GM19328 (cell line): ENCODE data around the gene RBFOX1.

Experiments used
- ATAC-seq: cut with Tn5 transposase; IDR thresholded peaks from one replicate; pipeline ENCODE4 v1.9.1; 2021; ENCODE audit warnings: mild to moderate bottlenecking, moderate library complexity; ENCODE audit not compliant: unreplicated experiment

RBFOX1 gene

DNA sequence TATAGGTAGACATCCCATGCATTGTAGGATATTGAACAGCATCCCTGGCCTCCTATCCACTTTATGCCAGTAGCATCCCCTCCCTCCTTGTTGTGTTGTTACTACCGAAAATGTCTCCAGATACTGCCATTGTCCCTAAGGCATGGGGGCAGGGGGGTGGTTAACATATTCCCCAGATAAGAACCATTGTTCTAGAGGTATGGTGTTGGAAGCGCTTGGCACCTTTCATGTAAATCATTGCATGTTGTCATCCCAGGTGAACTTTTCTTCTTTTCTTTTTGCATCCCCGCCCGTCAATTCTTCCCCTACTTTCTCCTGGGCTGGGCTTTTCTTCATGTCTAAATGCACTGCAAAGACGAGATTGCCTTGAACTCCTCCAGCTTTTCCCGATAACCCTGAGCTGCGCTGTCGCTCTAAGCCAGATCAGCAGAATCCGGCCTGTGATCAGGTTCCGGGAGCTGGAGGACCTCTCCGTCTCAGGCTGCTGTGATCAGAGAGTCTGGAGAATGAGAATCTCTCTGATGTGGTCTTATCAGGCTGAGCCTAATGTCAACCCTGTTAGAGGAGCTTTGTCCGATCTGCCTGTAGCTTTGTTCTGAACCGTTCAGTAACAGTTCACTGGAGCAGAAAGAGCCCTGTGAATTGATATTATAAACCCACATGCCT, 76.2 kb downstream of the RBFOX1 start:
- ATAC-seq = no peak

DNA sequence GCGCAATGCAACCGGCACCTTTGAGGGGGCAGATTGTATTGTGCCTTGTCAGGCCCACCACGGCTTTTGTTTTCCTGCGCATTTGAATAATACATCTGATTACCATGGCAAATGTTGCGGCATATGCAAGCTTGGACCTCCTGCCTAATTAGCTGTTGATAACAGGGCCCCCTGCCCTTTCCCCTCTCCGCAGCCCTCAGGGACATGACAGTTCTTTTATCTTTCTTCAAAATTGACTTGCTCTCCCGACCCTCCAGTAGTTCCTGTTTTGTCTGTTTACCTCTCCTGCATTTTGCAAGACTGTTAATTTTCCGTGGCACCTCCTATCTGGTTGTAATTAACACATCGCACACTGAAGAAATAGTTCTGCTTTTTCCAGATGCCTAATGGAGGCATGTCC, 86.8 kb downstream of the RBFOX1 start:
- ATAC-seq = no peak

DNA sequence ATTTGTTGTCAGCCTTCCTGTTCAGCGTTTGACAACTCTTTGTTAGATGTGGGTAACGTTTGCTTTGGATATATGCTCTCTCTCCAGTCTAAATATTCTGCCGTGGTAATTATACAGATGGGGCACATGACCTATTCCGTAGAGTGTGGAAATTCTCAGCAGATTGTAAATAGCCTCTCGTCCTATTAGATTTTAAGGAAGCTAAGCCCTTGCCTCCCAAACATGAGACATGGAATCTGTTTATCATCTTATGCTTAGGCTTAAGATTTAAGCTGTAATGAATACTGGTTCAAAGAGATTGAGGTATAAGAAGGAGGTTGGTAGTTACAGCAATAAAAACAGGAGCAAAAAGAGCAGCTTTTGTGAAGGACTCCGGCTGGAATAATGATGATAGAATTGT, 87.4 kb downstream of the RBFOX1 start:
- ATAC-seq = no peak

- ATAC-seq = no peak
Observed at GRCh38 chr16:7420843-7421242, 88.2 kb downstream of the RBFOX1 start.

GRCh38 chr16:7421578-7421977, 88.9 kb downstream of the RBFOX1 start:
- ATAC-seq = no peak

DNA sequence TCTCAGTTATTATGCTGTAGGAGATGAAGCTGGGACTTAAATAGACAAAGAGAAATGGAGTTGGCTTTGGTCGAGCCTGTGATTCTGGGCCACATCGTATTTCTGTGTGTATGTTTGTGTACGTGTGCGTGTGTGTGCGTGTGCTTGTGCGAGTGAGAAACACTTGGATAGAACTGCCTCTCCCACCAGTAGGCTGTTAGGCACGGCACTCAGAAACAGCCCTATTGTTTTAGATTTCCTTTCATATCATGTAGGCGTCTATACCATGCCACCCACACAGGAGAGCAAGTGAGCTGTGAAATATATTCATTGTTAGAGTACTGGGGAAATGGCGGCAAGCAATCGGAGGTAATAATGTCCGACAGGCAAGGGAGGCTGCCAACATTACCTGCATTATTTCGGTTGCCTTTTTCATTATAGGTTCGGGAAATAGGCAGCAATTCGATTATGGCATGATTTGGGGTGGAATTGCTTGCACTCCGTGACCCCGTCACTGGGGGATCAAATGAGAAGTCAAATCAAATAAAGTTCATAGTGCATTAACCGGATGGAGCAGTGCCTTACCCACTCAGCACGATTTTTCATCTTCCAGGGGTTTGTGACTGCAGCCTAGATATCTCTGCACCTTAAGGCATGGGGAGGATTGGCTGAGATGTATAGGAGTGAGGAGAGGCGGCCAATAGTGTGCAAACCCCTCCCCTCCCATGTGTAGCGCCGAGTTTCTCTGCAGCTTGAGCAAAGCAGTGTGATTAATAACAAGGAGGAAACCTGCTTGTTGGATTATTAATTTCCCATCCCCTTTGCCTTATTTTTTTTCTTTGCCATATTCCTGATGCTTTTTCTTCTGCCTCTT, 89.6 kb downstream of the RBFOX1 start:
- no peak for ATAC-seq

GRCh38 chr16:7423434-7424044, 90.9 kb downstream of the RBFOX1 start:
- ATAC-seq = no peak

DNA sequence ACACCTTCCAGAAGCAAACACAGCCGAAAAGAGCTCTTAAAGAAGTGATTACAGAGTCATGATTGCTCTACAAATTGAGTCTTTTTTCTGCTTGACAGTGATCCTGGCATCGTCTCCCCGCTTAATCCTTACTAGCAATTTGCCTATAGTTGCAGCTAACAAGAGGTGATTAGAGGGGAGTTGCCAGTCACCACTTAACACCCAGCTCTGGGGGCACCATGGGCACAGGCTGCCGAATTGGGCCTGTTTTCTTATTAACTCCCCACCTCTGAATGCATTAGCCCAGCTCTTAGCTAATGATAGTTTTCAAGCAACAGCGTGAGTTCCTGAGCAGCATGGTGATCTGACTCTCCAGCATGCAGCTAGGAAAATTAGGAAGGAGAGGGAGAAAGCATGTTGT, 93.5 kb downstream of the RBFOX1 start:
- ATAC-seq = no peak

GRCh38 chr16:7431723-7432122, 99.1 kb downstream of the RBFOX1 start:
- ATAC-seq = no peak

- no peak for ATAC-seq
Observed at GRCh38 chr16:7436306-7436705, 103.7 kb downstream of the RBFOX1 start.

GRCh38 chr16:7437135-7437804, 104.6 kb downstream of the RBFOX1 start:
- no peak for ATAC-seq

GRCh38 chr16:7437843-7438242, 105.2 kb downstream of the RBFOX1 start:
- no peak for ATAC-seq

- no peak for ATAC-seq
Observed at GRCh38 chr16:7438601-7439000, 106.0 kb downstream of the RBFOX1 start.

GRCh38 chr16:7439518-7439917, 106.9 kb downstream of the RBFOX1 start:
- ATAC-seq = no peak

- ATAC-seq = no peak
Observed at GRCh38 chr16:7440886-7441400, 108.3 kb downstream of the RBFOX1 start.

DNA sequence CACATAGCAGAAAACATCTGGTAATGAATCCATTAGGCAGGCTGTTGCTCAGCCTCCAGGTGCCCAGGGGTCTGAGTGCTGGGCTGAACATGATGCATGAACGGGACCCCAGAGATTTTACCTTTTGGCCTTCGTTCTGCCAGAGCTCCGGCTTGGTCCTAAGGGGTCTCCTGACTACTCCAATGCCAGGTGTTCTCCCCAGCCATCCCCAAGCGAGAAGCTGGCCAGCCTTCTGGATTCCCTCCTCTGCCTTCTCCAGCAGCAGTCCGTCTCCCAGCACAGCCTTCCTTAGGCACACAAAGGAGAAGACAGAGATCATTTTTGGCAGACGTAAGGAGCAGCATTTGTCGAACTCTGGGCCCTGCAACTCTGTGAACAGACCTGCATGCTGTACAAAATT, 109.4 kb downstream of the RBFOX1 start:
- ATAC-seq = no peak

DNA sequence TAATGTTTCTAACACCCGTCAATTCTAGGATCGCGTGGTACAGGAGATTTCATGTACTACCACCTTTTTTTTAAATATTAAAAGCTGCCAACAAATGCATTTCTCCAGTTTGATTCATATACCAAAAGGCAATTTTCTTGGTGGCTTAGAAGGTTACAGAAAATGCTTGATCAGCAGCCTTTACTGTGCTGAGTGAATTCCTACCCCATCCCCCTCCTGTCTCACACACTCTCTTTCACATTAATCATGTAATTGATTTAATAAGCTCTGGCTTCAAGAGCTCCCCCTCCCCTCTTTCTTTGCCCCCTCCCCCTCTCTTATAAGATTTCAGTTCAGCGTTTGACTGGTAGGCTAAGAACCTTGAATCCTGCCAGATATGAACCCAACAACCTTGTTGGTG, 110.5 kb downstream of the RBFOX1 start:
- ATAC-seq = no peak

DNA sequence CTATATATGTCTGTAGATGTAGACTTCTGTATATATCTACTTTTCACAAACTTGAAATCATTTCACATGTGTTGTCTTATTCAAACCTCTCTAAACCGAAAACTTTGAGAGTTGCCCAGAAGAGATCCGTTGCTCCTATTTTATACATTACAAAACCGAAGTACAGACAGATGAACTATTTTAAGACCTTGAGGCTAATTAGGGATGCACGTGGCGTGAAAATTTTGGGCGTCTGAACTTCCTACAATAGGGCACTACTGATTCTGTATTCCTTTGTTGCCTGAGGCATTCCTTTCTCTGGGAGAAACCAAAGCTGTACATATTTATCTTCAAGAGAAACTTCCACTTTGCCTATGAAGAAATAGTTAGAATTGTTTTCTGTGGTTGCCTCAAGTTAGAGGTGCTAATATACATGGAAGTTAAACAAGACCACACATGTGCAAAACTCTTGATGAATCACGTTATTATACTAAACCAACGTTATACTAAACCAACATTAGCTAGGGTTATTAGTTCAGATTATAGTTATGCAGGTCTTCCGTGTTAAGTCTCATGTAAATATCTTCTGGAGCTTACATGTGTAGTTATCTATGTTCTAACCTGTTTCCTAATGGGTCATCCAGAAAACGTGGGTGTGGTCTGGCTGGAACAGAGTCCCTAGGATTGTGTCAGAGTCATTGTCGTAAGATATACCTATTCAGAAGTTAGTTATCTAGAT, 111.2 kb downstream of the RBFOX1 start:
- no peak for ATAC-seq

- no peak for ATAC-seq
Observed at GRCh38 chr16:7449306-7449705, 116.7 kb downstream of the RBFOX1 start.

DNA sequence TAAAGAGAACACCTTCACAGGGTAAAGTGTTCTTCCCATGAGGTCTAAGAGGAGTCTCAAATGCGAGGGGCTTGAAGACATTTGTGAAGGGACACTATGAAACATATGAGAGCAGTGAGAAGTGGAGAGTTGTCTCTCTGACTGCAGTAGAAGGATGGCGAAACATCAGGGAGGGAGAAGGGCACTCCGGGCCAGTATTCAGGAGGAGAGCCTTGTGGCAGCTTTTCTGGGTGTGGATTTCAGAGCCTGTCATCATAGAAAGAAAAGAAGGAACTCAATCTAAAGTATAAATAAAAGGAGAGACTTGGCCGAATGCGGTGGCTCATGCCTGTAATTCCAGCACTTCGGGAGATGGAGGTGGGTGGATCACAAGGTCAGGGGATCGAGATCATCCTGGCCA, 117.2 kb downstream of the RBFOX1 start:
- no peak for ATAC-seq

DNA sequence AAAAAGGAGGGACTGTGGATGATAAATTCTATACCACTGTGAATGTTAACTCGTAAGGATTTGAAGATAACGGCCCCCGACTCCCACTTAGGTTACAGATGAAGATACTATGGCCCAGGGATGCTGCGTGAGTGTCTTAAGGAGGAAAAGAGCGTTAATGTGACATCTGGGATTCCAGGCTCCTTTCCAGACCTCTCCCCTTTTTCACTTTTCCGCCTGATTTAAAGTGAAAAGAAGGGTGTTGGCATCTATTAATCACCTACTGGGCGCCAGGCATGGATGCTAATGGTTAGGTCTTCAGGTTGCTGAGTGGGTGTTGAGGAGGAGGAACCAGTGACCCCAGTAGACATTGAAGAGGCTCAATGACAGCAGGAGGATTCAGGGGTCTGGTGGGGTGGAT, 117.8 kb downstream of the RBFOX1 start:
- ATAC-seq = no peak
